GM12878 (cell line): ENCODE measurements around the gene R3HDM1. TPM values are rescaled to one million over a fixed set of nuclear protein-coding genes. Genes with fewer than 3 reads are reported as not detected.

Experiments used
- BCL3 ChIP-seq: IDR thresholded peaks from 2 replicates; pipeline ENCODE4 v1.6.1; 2011; ENCODE audit warnings: borderline replicate concordance, low read depth, mild to moderate bottlenecking, moderate library complexity, low read length; ENCODE audit not compliant: insufficient read depth, poor library complexity, severe bottlenecking
- CBX5 ChIP-seq: sonication (generic); IDR thresholded peaks from 2 replicates; pipeline ENCODE4 v1.6.1; 2016; ENCODE audit warnings: low read depth, moderate library complexity, mild to moderate bottlenecking, inconsistent platforms
- FOXM1 ChIP-seq: IDR thresholded peaks from 2 replicates; pipeline ENCODE4 v1.6.1; 2012; ENCODE audit warnings: low read depth, mild to moderate bottlenecking, inconsistent platforms, low read length, moderate library complexity
- NFXL1 ChIP-seq: fragments of 450-650 bp; IDR thresholded peaks from 2 replicates; pipeline ENCODE4 v1.6.1; 2017; ENCODE audit warnings: antibody characterized with exemption, mild to moderate bottlenecking, borderline replicate concordance
- POLR2AphosphoS5 ChIP-seq: IDR thresholded peaks from 2 replicates; pipeline ENCODE4 v1.6.1; 2011; ENCODE audit warnings: mild to moderate bottlenecking, low read length, inconsistent platforms
- RAD51 ChIP-seq: fragments of 450-650 bp; IDR thresholded peaks from 2 replicates; pipeline ENCODE4 v1.6.1; 2016; ENCODE audit warnings: moderate library complexity, mild to moderate bottlenecking, inconsistent platforms
- SKIL ChIP-seq: fragments of 450-650 bp; IDR thresholded peaks from 2 replicates; pipeline ENCODE4 v1.6.1; 2017; ENCODE audit warnings: mild to moderate bottlenecking, low read depth, inconsistent platforms; ENCODE audit not compliant: poor library complexity, severe bottlenecking
- TAF1 ChIP-seq: IDR thresholded peaks from 2 replicates; pipeline ENCODE4 v1.6.1; 2011; ENCODE audit warnings: mild to moderate bottlenecking, low read depth, low read length, borderline replicate concordance
- TCF12 ChIP-seq: IDR thresholded peaks from 2 replicates; pipeline ENCODE4 v1.6.1; 2011; ENCODE audit warnings: low read depth, mild to moderate bottlenecking, low read length
- ZNF592 ChIP-seq: fragments of 450-650 bp; IDR thresholded peaks from 2 replicates; pipeline ENCODE4 v1.6.1; 2017; ENCODE audit warnings: mild to moderate bottlenecking, moderate library complexity
- ZNF687 ChIP-seq: fragments of 450-650 bp; IDR thresholded peaks from 2 replicates; pipeline ENCODE4 v1.6.1; 2017; ENCODE audit warnings: mild to moderate bottlenecking, moderate library complexity
- polyA plus RNA-seq, 11 experiments: library from polyadenylated mRNA; depleted of rRNA in 4 of 11; unstranded in 6 of 11; stranded (reverse) in 5 of 11; fragments of >200 nt; fragmentation: Nextera tagmentation in 4 of 11; fragmentation: Illumina TruSeq in 1 of 11; extraction: Ambion mirVana in 4 of 11; extraction: Trizol in 1 of 11; gene quantifications; 1 replicate in 1 of 11; 2 replicates in 10 of 11; pipeline versions ENCODE4 v1.2.1 to v1.2.3, GENCODE V29; 2011 to 2016; ENCODE audit warnings: inconsistent platforms in 2 of 11, missing spikeins in 2 of 11, low read depth in 1 of 11
- total RNA-seq, 4 experiments: library from RNA; depleted of rRNA in 3 of 4; stranded (reverse); fragments of >200 nt in 3 of 4; fragmentation: Illumina TruSeq in 1 of 4; extraction: Trizol in 1 of 4; gene quantifications; 2 replicates each; pipeline versions ENCODE4 v1.2.1 to v1.2.3, GENCODE V29; 2013 to 2021

Gene R3HDM1
- total and polyA plus RNA-seq, 10 of the 15 experiments (the other 5 are each of a cell fraction or from before 2014, with no cell fraction given): 16.8 to 89.6 (median 47.7) TPM

GRCh38 chr2:135637456-135638087 lies 106.3 kb downstream of the R3HDM1 start (continued):
- no peak for TF ChIP-seq ZNF592
- TF ChIP-seq RAD51: no peak
- no peak for TF ChIP-seq POLR2AphosphoS5
- TF ChIP-seq TAF1: no peak
- no peak for TF ChIP-seq NFXL1
- TF ChIP-seq TCF12: no peak
- no peak for TF ChIP-seq ZNF687
- TF ChIP-seq CBX5: no peak
- TF ChIP-seq FOXM1: peak; percentile 52; the same call in 1 of the 2 replicates
- no peak for TF ChIP-seq BCL3
- TF ChIP-seq SKIL: peak; percentile 21
